ENCODE data around the gene CR1L.
"Not testable (repeated sequence)": the region's sequence is repeated elsewhere in the genome, so short reads cannot be mapped to it uniquely, and the experiment has no call there.

CR1L gene

GRCh38 chr1:207646944-207647579 is 2.1 kb downstream of the CR1L start:
- DNase-seq, result no peak

GRCh38 chr1:207647671-207648333 is 2.9 kb downstream of the CR1L start:
- no peak for DNase-seq

GRCh38 chr1:207648334-207649209 is 3.6 kb downstream of the CR1L start:
- no peak for DNase-seq

- DNase-seq, result no peak
These were observed 4.3 kb downstream of the CR1L start for GRCh38 chr1:207649210-207649753.

- DNase-seq, result no peak
These were observed 5.1 kb downstream of the CR1L start for GRCh38 chr1:207649865-207650580.

GRCh38 chr1:207651583-207651982 is 6.7 kb downstream of the CR1L start:
- no peak for DNase-seq

GRCh38 chr1:207654320-207654719 is 9.4 kb downstream of the CR1L start:
- no peak for DNase-seq

- DNase-seq, result no peak
These were observed 13.5 kb downstream of the CR1L start for GRCh38 chr1:207658408-207658807.

- no peak for DNase-seq
These were observed 14.1 kb downstream of the CR1L start for GRCh38 chr1:207658904-207659485.

GRCh38 chr1:207659545-207660153 is 14.7 kb downstream of the CR1L start:
- DNase-seq, result no peak

GRCh38 chr1:207661420-207661819 is 16.5 kb downstream of the CR1L start:
- DNase-seq, result not testable (repeated sequence)

GRCh38 chr1:207666342-207666741 is 21.4 kb downstream of the CR1L start:
- DNase-seq, result no peak

GRCh38 chr1:207669528-207670009 is 24.6 kb downstream of the CR1L start:
- no peak for DNase-seq

- DNase-seq, result no peak
These were observed 25.3 kb downstream of the CR1L start for GRCh38 chr1:207670192-207670591.

- DNase-seq, result no peak
These were observed 26.1 kb downstream of the CR1L start for GRCh38 chr1:207670997-207671396.

- peak; percentile 3 for DNase-seq
These were observed 27.7 kb downstream of the CR1L start for GRCh38 chr1:207672522-207673130.

- DNase-seq, result no peak
These were observed 28.5 kb downstream of the CR1L start for GRCh38 chr1:207673399-207673798.

GRCh38 chr1:207676153-207676552 is 31.2 kb downstream of the CR1L start:
- no peak for DNase-seq

GRCh38 chr1:207680590-207681388 is 35.9 kb downstream of the CR1L start:
- DNase-seq, result not testable (repeated sequence)

- not testable (repeated sequence) for DNase-seq
These were observed 38.0 kb downstream of the CR1L start for GRCh38 chr1:207682872-207683434.
